ENCODE results near the gene DNAH17. TPM values are rescaled to one million over a fixed set of nuclear protein-coding genes. Genes with fewer than 3 reads are reported as not detected.

The DNAH17 gene
- total and polyA plus RNA-seq, 2 of the 8 experiments (the other 6 are each of a cell fraction or from before 2014, with no cell fraction given) = 0.14 to 0.67 TPM

GRCh38 chr17:78572239-78573205 lies 4.7 kb downstream of the DNAH17 start (continued):
- TF ChIP-seq, protein P1, sequence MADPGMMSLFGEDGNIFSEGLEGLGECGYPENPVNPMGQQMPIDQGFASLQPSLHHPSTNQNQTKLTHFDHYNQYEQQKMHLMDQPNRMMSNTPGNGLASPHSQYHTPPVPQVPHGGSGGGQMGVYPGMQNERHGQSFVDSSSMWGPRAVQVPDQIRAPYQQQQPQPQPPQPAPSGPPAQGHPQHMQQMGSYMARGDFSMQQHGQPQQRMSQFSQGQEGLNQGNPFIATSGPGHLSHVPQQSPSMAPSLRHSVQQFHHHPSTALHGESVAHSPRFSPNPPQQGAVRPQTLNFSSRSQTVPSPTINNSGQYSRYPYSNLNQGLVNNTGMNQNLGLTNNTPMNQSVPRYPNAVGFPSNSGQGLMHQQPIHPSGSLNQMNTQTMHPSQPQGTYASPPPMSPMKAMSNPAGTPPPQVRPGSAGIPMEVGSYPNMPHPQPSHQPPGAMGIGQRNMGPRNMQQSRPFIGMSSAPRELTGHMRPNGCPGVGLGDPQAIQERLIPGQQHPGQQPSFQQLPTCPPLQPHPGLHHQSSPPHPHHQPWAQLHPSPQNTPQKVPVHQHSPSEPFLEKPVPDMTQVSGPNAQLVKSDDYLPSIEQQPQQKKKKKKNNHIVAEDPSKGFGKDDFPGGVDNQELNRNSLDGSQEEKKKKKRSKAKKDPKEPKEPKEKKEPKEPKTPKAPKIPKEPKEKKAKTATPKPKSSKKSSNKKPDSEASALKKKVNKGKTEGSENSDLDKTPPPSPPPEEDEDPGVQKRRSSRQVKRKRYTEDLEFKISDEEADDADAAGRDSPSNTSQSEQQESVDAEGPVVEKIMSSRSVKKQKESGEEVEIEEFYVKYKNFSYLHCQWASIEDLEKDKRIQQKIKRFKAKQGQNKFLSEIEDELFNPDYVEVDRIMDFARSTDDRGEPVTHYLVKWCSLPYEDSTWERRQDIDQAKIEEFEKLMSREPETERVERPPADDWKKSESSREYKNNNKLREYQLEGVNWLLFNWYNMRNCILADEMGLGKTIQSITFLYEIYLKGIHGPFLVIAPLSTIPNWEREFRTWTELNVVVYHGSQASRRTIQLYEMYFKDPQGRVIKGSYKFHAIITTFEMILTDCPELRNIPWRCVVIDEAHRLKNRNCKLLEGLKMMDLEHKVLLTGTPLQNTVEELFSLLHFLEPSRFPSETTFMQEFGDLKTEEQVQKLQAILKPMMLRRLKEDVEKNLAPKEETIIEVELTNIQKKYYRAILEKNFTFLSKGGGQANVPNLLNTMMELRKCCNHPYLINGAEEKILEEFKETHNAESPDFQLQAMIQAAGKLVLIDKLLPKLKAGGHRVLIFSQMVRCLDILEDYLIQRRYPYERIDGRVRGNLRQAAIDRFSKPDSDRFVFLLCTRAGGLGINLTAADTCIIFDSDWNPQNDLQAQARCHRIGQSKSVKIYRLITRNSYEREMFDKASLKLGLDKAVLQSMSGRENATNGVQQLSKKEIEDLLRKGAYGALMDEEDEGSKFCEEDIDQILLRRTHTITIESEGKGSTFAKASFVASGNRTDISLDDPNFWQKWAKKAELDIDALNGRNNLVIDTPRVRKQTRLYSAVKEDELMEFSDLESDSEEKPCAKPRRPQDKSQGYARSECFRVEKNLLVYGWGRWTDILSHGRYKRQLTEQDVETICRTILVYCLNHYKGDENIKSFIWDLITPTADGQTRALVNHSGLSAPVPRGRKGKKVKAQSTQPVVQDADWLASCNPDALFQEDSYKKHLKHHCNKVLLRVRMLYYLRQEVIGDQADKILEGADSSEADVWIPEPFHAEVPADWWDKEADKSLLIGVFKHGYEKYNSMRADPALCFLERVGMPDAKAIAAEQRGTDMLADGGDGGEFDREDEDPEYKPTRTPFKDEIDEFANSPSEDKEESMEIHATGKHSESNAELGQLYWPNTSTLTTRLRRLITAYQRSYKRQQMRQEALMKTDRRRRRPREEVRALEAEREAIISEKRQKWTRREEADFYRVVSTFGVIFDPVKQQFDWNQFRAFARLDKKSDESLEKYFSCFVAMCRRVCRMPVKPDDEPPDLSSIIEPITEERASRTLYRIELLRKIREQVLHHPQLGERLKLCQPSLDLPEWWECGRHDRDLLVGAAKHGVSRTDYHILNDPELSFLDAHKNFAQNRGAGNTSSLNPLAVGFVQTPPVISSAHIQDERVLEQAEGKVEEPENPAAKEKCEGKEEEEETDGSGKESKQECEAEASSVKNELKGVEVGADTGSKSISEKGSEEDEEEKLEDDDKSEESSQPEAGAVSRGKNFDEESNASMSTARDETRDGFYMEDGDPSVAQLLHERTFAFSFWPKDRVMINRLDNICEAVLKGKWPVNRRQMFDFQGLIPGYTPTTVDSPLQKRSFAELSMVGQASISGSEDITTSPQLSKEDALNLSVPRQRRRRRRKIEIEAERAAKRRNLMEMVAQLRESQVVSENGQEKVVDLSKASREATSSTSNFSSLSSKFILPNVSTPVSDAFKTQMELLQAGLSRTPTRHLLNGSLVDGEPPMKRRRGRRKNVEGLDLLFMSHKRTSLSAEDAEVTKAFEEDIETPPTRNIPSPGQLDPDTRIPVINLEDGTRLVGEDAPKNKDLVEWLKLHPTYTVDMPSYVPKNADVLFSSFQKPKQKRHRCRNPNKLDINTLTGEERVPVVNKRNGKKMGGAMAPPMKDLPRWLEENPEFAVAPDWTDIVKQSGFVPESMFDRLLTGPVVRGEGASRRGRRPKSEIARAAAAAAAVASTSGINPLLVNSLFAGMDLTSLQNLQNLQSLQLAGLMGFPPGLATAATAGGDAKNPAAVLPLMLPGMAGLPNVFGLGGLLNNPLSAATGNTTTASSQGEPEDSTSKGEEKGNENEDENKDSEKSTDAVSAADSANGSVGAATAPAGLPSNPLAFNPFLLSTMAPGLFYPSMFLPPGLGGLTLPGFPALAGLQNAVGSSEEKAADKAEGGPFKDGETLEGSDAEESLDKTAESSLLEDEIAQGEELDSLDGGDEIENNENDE (IDR thresholded peaks at IDR 0.05; ENCODE audit: insufficient replicate concordance, low read length) = no peak
- TF ChIP-seq, protein P2, sequence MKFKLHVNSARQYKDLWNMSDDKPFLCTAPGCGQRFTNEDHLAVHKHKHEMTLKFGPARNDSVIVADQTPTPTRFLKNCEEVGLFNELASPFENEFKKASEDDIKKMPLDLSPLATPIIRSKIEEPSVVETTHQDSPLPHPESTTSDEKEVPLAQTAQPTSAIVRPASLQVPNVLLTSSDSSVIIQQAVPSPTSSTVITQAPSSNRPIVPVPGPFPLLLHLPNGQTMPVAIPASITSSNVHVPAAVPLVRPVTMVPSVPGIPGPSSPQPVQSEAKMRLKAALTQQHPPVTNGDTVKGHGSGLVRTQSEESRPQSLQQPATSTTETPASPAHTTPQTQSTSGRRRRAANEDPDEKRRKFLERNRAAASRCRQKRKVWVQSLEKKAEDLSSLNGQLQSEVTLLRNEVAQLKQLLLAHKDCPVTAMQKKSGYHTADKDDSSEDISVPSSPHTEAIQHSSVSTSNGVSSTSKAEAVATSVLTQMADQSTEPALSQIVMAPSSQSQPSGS (IDR thresholded peaks at IDR 0.05; ENCODE audit: low read length) = no peak
- TF ChIP-seq FOSL1 (IDR thresholded peaks at IDR 0.05; ENCODE audit: insufficient read depth, low read depth, low read length) = no peak
- TF ChIP-seq YY1 (IDR thresholded peaks at IDR 0.05; ENCODE audit: low read depth, low read length) = 0 out of 2 replicates have a peak, but pooled peaks have one; percentile 20
- TF ChIP-seq BCL11A (IDR thresholded peaks at IDR 0.05; ENCODE audit: low read depth in 2 of 2, low read length in 2 of 2) = no peak
- TF ChIP-seq, protein P3, sequence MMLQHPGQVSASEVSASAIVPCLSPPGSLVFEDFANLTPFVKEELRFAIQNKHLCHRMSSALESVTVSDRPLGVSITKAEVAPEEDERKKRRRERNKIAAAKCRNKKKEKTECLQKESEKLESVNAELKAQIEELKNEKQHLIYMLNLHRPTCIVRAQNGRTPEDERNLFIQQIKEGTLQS (IDR thresholded peaks at IDR 0.05; ENCODE audit: insufficient read depth, low read depth, low read length) = no peak
- TF ChIP-seq SP1 (IDR thresholded peaks at IDR 0.05; ENCODE audit: low read depth, low read length) = peak; percentile 98
